Stomach smooth muscle (tissue), 2 donors: Measurements from ENCODE around the gene TTC21A.

Experiments used
- H3K27ac ChIP-seq: one replicate; pipeline ENCODE4 v1.7.0; 2013; ENCODE audit warnings: mild to moderate bottlenecking, low read length, inconsistent platforms
- H3K27me3 ChIP-seq, 2 donors: one replicate each; pipeline ENCODE4 v1.7.0; 2013; ENCODE audit warnings: low read length in 2 of 2; ENCODE audit not compliant: insufficient read depth in 2 of 2, control insufficient read depth in 1 of 2
- H3K36me3 ChIP-seq, 2 donors: one replicate each; pipeline ENCODE4 v1.7.0; 2013; ENCODE audit warnings: low read length in 2 of 2; ENCODE audit not compliant: control insufficient read depth in 2 of 2, insufficient read depth in 2 of 2
- H3K4me1 ChIP-seq: one replicate; pipeline ENCODE4 v1.7.0; 2013; ENCODE audit warnings: low read length; ENCODE audit not compliant: control insufficient read depth, insufficient read depth
- H3K4me3 ChIP-seq, 2 donors: one replicate each; pipeline ENCODE4 v1.7.0; 2013; ENCODE audit warnings: low read length in 2 of 2
- H3K9ac ChIP-seq, 2 donors: one replicate each; pipeline ENCODE4 v1.7.0; 2013; ENCODE audit warnings: low read length in 2 of 2, mild to moderate bottlenecking in 1 of 2
- H3K9me3 ChIP-seq, 2 donors: one replicate each; pipeline ENCODE4 v1.7.0; 2013; ENCODE audit warnings: low read length in 2 of 2; ENCODE audit not compliant: control insufficient read depth in 2 of 2
- donor health status: healthy.
- donor health status: Pancreatic carcinoma.

TTC21A gene

DNA sequence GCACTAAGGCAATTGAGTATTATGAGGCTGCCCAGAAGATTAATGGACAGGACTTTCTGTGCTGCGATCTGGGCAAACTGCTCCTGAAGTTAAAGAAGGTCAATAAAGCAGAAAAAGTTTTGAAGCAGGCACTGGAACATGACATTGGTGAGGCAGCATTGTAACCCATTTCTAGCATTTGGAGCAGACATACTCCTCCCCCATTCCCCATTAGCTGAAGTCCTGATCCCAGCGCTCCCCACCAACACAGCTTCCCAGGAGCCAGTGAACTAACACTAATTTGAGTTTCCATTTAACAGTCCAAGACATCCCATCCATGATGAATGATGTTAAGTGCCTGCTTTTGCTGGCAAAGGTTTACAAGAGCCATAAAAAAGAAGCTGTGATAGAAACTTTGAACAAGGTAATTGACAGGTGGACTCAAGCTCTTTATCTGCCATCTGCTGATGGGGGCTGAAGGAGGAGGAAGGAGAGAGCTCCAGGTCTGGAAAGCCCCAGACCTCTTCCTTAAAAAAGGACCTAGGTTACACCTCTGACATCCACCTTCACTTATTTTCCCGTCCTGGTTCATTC lies 23.3 kb downstream of the TTC21A start:
- Histone ChIP-seq H3K9ac (no peak overlapping the region), H3K4me1 (peaks cover 4% of the 10 kb centered on the region), H3K36me3 (no peaks in the 10 kb centered on the region), H3K27me3 (no peaks in the 10 kb centered on the region), H3K27ac (no peak overlapping the region), H3K4me3 (no peak overlapping the region), H3K9me3 (no peaks in the 10 kb centered on the region)

- H3K9me3 ChIP-seq: no peaks in the 10 kb centered on the region
- H3K27ac ChIP-seq: no peak overlapping the region
- peaks cover 0 to 2% of the 10 kb centered on the region in 2 donors for H3K36me3 ChIP-seq
- no peaks in the 10 kb centered on the region for H3K4me1 ChIP-seq
- H3K4me3 ChIP-seq: no peak overlapping the region
- no peak overlapping the region for H3K9ac ChIP-seq
- no peaks in the 10 kb centered on the region for H3K27me3 ChIP-seq
Observed at GRCh38 chr3:39132096-39133092, 24.9 kb downstream of the TTC21A start.

DNA sequence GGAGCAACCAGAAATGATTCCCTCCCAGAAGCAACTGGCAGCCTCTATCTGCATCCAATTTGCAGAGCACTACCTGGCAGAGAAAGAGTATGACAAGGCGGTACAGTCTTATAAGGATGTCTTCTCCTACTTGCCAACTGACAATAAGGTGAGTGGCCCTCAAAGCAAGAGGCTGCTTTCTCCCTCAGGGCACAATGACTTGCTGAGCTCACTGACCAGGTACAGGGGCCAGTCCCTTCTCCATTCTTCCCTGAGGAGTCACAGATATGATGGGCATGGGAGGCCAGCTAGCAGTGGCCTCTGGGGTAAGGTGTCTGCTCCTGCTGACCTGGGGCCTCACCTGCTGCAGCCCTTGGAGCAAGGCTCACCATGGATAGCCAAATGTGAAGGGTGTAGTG lies 25.6 kb downstream of the TTC21A start:
- Histone ChIP-seq H3K9ac (no peak overlapping the region), H3K9me3 (no peaks in the 10 kb centered on the region), H3K4me1 (no peaks in the 10 kb centered on the region), H3K27ac (no peak overlapping the region), H3K27me3 (no peaks in the 10 kb centered on the region), H3K4me3 (no peak overlapping the region), H3K36me3 (peaks cover 0 to 4% of the 10 kb centered on the region in 2 donors)

GRCh38 chr3:39133822-39134221 lies 26.3 kb downstream of the TTC21A start:
- Histone ChIP-seq H3K9me3 (no peaks in the 10 kb centered on the region), H3K4me1 (peaks cover under 1% of the 10 kb centered on the region), H3K27ac (no peak overlapping the region), H3K27me3 (no peaks in the 10 kb centered on the region), H3K9ac (no peak overlapping the region), H3K4me3 (no peak overlapping the region), H3K36me3 (peaks cover 0 to 4% of the 10 kb centered on the region in 2 donors)

- Histone ChIP-seq H3K4me3 (no peak overlapping the region), H3K36me3 (peaks cover 0 to 4% of the 10 kb centered on the region in 2 donors), H3K9ac (no peak overlapping the region), H3K27ac (no peak overlapping the region), H3K27me3 (no peaks in the 10 kb centered on the region), H3K9me3 (no peaks in the 10 kb centered on the region), H3K4me1 (peaks cover 4% of the 10 kb centered on the region)
Observed at GRCh38 chr3:39134305-39134704, 26.8 kb downstream of the TTC21A start.

GRCh38 chr3:39135170-39135805 lies 27.8 kb downstream of the TTC21A start:
- Histone ChIP-seq H3K9me3 (no peaks in the 10 kb centered on the region), H3K27ac (no peak overlapping the region), H3K36me3 (peaks cover 4% of the 10 kb centered on the region in 2 donors), H3K4me1 (peaks cover 5% of the 10 kb centered on the region), H3K4me3 (no peak overlapping the region), H3K27me3 (no peaks in the 10 kb centered on the region), H3K9ac (no peak overlapping the region)

GRCh38 chr3:39136533-39137434 lies 29.3 kb downstream of the TTC21A start:
- H3K36me3 ChIP-seq: peaks cover 10 to 19% of the 10 kb centered on the region in 2 donors
- H3K27me3 ChIP-seq: no peaks in the 10 kb centered on the region
- no peak overlapping the region for H3K4me3 ChIP-seq
- no peaks in the 10 kb centered on the region for H3K9me3 ChIP-seq
- H3K27ac ChIP-seq: no peak overlapping the region
- H3K9ac ChIP-seq: no peak overlapping the region
- peaks cover 19% of the 10 kb centered on the region for H3K4me1 ChIP-seq

- Histone ChIP-seq H3K4me3 (no peak overlapping the region), H3K36me3 (peaks cover 14 to 26% of the 10 kb centered on the region in 2 donors), H3K27me3 (no peaks in the 10 kb centered on the region), H3K9me3 (no peaks in the 10 kb centered on the region), H3K9ac (no peak overlapping the region), H3K4me1 (peaks cover 26% of the 10 kb centered on the region), H3K27ac (no peak overlapping the region)
Observed at GRCh38 chr3:39137435-39137936, 30.0 kb downstream of the TTC21A start.

GRCh38 chr3:39137991-39138803 lies 30.7 kb downstream of the TTC21A start:
- Histone ChIP-seq H3K9ac (no peak overlapping the region), H3K9me3 (no peaks in the 10 kb centered on the region), H3K4me1 (peaks cover 26% of the 10 kb centered on the region), H3K36me3 (peaks cover 21 to 33% of the 10 kb centered on the region in 2 donors), H3K27ac (peak overlapping the region; percentile 18), H3K27me3 (no peaks in the 10 kb centered on the region), H3K4me3 (no peak overlapping the region)
